Islet of Langerhans (tissue), 1 donor: ENCODE measurements around the gene SRSF8.
"Not testable (repeated sequence)": the region's sequence is repeated elsewhere in the genome, so short reads cannot be mapped to it uniquely, and the experiment has no call there.

Experiments used
- FAIRE-seq: peaks from one replicate; lab custom pipeline; 2011; peaks lifted over from hg19 to GRCh38; lab: Jason Lieb, UNC

The SRSF8 gene, protein sequence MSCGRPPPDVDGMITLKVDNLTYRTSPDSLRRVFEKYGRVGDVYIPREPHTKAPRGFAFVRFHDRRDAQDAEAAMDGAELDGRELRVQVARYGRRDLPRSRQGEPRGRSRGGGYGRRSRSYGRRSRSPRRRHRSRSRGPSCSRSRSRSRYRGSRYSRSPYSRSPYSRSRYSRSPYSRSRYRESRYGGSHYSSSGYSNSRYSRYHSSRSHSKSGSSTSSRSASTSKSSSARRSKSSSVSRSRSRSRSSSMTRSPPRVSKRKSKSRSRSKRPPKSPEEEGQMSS

DNA sequence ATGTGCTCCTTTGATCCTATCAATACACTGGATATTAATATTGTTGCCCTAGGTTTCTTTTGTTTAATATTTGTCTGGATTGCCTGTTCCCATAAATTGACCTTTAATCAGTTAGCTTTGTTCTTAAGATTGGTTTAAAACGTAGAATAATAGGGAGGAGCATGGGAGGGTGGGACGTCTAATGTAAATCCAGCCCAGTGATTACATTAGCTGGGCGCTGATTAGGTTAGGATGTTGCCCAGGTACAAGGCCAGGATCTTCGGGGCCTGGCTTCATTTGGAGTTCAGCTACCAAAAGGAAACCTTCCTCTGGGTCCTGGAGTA is at the start of gene SRSF8:
Gene SRSF8 (plus strand): TSS at position 204 of the 323 bp plus-strand sequence. CDS start 308 bp downstream, outside the sequence.
- FAIRE-seq = peak; percentile 66

- FAIRE-seq = not testable (repeated sequence)
Observed at GRCh38 chr11:95021468-95021867, 45.3 kb upstream of the SRSF8 start.

DNA sequence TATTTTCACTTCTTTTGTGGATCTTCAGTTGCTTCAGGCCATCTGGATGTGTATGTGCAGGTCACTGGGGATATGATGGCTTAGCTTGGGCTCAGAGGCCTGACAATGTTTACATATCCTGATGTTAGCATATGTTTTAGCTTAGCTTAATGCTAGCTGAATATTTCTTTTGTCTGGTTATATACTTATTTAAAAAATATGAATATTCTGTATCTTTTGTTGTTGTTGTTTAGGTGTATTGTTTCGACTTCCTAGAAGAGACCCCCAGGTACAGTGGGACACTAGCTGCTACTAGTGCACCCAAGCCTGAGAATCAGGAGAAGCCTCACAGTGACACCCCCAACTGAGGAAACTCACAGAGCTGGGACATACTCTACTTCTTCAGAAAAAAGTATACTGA is 41.8 kb upstream of the SRSF8 start, which contains the start of gene KDM4E:
Gene KDM4E (plus strand): TSS at position 301 of the 400 bp plus-strand sequence. CDS start 300 bp downstream, outside the sequence.
- FAIRE-seq = no peak

GRCh38 chr11:95025594-95025993 is 41.1 kb upstream of the SRSF8 start:
- FAIRE-seq = not testable (repeated sequence)

GRCh38 chr11:95028357-95028756 is 38.4 kb upstream of the SRSF8 start:
- FAIRE-seq = no peak

DNA sequence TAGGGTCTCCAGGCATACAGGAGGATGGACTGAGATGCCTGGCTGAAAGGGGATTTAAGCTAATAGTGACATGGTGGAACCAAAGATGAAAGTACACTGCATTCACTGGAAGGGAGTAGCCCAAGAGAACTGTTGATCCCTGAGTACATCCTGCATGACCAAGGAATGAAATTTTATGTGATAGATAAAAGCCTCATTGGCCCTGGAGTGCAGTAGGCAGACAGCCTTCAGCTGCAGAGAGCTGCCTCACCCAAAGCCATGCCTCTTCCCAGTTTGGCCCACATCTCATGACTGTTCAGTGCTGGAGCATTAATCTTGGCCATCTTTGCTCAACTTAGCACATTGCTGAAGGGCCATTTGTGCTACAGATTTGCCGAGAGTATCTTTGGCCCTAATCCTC is 33.7 kb upstream of the SRSF8 start:
- FAIRE-seq = no peak

GRCh38 chr11:95035316-95035715 is 31.4 kb upstream of the SRSF8 start:
- no peak for FAIRE-seq

GRCh38 chr11:95037356-95038035 is 29.2 kb upstream of the SRSF8 start:
- FAIRE-seq = not testable (repeated sequence)

- no peak for FAIRE-seq
Observed at GRCh38 chr11:95042239-95042638, 24.5 kb upstream of the SRSF8 start.

- FAIRE-seq = no peak
Observed at GRCh38 chr11:95042906-95043305, 23.8 kb upstream of the SRSF8 start.

GRCh38 chr11:95044010-95044409 is 22.7 kb upstream of the SRSF8 start:
- FAIRE-seq = no peak

DNA sequence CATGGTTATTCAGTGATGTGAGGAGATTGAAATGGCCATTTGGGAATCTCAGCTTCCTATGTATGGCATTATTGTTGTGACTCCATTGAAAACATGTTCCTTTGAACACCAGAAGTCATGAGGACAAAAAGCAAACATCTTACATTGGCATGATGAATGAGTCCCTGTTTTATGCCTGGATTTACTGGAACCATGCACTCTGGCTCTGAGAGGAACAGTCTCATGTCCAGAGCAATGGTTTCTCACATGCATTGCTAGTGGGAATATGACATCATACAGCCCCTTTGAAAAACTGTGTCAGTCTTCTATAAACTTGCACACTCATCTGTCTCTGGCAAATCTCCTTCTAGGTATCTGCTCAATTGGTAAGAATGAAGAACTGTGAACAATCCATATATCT is 20.9 kb upstream of the SRSF8 start:
- no peak for FAIRE-seq

GRCh38 chr11:95049122-95049521 is 17.6 kb upstream of the SRSF8 start, which contains the start of gene KDM4F:
KDM4F (plus strand) TSS chr11:95049422.
- FAIRE-seq = not testable (repeated sequence)

- no peak for FAIRE-seq
Observed at GRCh38 chr11:95050595-95051202, 16.0 kb upstream of the SRSF8 start.

DNA sequence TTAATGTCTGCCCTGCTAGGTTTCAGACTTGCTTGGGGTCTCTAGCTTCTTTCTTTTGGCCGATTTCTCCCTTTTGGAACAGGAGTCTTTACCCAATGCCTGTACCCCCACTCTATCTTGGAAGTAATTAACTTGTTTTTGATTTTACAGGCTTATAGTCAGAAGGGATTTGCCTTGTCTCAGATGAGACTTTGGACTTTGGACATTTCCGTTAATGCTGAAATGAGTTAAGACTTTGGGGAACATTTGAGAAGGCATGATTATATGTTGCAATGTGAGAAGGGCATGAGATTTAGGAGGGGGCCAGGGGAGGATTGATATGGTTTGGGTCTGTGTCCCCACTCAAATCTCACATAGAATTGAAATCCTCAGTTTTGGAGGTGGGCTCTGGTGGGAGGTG is 12.4 kb upstream of the SRSF8 start:
- FAIRE-seq = no peak

DNA sequence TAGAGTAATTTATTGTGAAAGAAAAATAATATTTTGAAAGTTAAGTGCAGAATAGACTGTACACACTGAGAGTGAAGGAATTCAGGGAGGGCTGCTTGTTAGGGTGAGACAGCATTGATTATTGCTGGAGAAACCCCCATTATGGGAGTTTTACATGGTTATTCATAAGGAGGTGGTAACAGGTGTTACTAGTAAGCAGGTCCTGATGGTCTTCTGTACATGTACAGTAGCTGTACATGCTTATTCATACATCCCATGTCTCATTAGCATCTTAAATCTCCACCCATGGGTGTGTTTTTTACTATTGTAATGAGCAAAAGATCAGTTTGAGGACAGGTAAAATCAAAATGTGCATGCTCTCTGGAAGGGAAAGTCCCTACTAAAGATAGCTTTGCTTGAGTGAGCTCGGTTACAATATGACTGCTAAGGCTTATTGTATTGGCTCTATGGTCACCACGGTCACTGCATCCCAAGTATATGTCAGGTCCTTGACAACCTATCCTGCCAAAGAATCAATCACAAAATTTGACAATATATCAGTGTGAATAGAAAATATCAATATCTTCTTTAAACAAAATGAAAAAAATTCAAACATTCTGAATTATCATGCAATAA is 11.3 kb upstream of the SRSF8 start:
- no peak for FAIRE-seq

GRCh38 chr11:95057959-95058358 is 8.8 kb upstream of the SRSF8 start:
- FAIRE-seq = no peak

- FAIRE-seq = no peak
Observed at GRCh38 chr11:95058621-95059020, 8.1 kb upstream of the SRSF8 start.

GRCh38 chr11:95059046-95059445 is 7.7 kb upstream of the SRSF8 start:
- FAIRE-seq = no peak

DNA sequence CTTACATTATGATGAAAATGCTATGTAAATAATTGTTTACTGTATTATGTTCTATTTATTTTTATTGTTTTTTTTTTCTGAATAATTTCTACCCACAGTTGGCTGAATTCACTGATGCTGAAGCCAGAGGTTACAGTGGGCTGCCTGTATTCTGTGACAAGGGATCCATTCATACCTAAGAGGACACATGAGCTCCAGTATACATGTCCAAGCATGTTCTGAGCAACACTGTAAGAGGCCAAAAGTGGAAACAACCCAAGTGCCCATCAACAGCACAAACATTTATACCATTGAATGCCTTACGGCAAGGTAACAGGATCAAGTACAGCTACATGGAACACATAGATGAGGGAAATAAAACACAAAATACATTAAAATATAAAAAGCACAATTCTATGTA is 1.4 kb upstream of the SRSF8 start:
- no peak for FAIRE-seq

DNA sequence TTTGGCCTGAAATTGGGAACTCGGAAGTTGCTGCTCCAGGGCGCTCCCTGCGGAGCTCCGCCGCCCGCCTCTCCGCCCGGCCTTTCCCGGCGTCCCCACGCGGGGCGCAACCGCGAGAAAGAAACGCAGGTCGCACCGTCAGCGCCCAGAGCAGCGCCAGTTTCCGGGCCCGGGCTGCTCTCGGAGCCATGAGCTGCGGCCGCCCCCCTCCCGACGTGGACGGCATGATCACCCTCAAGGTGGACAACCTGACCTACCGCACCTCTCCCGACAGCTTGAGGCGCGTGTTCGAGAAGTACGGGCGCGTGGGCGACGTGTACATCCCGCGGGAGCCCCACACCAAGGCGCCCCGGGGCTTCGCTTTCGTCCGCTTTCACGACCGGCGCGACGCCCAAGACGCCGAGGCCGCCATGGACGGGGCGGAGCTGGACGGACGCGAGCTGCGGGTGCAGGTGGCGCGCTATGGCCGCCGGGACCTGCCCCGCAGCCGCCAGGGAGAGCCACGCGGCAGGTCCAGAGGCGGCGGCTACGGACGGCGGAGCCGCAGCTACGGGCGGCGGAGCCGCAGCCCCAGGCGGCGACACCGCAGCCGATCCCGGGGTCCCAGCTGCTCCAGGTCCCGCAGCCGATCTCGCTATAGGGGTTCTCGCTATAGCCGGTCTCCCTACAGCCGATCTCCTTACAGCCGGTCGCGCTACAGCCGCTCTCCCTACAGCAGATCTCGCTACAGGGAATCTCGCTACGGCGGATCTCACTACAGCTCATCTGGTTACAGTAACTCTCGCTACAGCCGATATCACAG is 521 bp downstream of the SRSF8 start:
- no peak for FAIRE-seq

GRCh38 chr11:95067841-95068219 is 1.1 kb downstream of the SRSF8 start:
- no peak for FAIRE-seq
